ENCODE data around the gene PIK3R2.
A peak's percentile ranks its signal among the peaks of the same experiment; 100 is the strongest.
"Not testable (repeated sequence)": the region's sequence is repeated elsewhere in the genome, so short reads cannot be mapped to it uniquely, and the experiment has no call there.

PIK3R2 gene

GRCh38 chr19:18205200-18205892 is 52.4 kb downstream of the PIK3R2 start:
- no peak for DNase-seq

GRCh38 chr19:18206018-18206417 is 53.1 kb downstream of the PIK3R2 start:
- no peak for DNase-seq

GRCh38 chr19:18208098-18208951 is 55.4 kb downstream of the PIK3R2 start:
- peak; percentile 82 for DNase-seq

GRCh38 chr19:18209912-18210311 is 56.9 kb downstream of the PIK3R2 start:
- DNase-seq: not testable (repeated sequence)

GRCh38 chr19:18211683-18212082 is 58.7 kb downstream of the PIK3R2 start:
- DNase-seq: no peak

GRCh38 chr19:18214779-18215433 is 61.9 kb downstream of the PIK3R2 start:
- DNase-seq: no peak

- no peak for DNase-seq
Measured at GRCh38 chr19:18216789-18217188, 63.8 kb downstream of the PIK3R2 start.

- DNase-seq: no peak
Measured at GRCh38 chr19:18218159-18218558, 65.2 kb downstream of the PIK3R2 start.

- DNase-seq: no peak
Measured at GRCh38 chr19:18218600-18218999, 65.6 kb downstream of the PIK3R2 start.

Data from activated CD8-positive, alpha-beta memory T cell treated with anti-CD3 and anti-CD28 coated beads for 24 hours (primary cell).